GM23338 (cell line): Measurements from ENCODE around the gene RAD21L1. TPM values are rescaled to one million over a fixed set of nuclear protein-coding genes. Genes with fewer than 3 reads are reported as not detected.
A peak's percentile ranks its signal among the peaks of the same experiment; 100 is the strongest.
"Not testable (repeated sequence)": the region's sequence is repeated elsewhere in the genome, so short reads cannot be mapped to it uniquely, and the experiment has no call there.

Experiments
- ATAC-seq: fragments of 200-7000 bp; cut with Tn5 transposase; 3 replicates; pipeline ENCODE4 v1.9.1; 2020
- DNase-seq: peaks from one replicate; pipeline ENCODE4 v3.0.0-alpha.2; 2015; ENCODE audit warnings: low spot score
- H2AFZ ChIP-seq: fragments of 200-600 bp; sonication (generic); 2 replicates; pipeline ENCODE4 v1.8.0; 2016; ENCODE audit warnings: antibody characterized with exemption, mild to moderate bottlenecking, moderate library complexity
- H3F3A ChIP-seq: fragments of 200-600 bp; sonication (generic); replicated peaks from 2 replicates; pipeline ENCODE4 v1.8.0; 2017; ENCODE audit warnings: antibody characterized with exemption, mixed run types, low read depth
- H3K27ac ChIP-seq: fragments of 200-600 bp; sonication (generic); 2 replicates; pipeline ENCODE4 v1.6.1; 2016; ENCODE audit warnings: low read depth
- H3K27me3 ChIP-seq: fragments of 200-600 bp; sonication (generic); 2 replicates; pipeline ENCODE4 v1.8.0; 2016; ENCODE audit warnings: mild to moderate bottlenecking, mixed run types, moderate library complexity; ENCODE audit not compliant: insufficient read depth
- H3K36me3 ChIP-seq: fragments of 200-600 bp; sonication (generic); 2 replicates; pipeline ENCODE4 v1.8.0; 2016; ENCODE audit warnings: mild to moderate bottlenecking; ENCODE audit not compliant: insufficient read depth
- H3K4me1 ChIP-seq: fragments of 200-600 bp; sonication (generic); 2 replicates; pipeline ENCODE4 v1.8.0; 2016; ENCODE audit warnings: mild to moderate bottlenecking, moderate library complexity; ENCODE audit not compliant: insufficient read depth
- H3K4me2 ChIP-seq: fragments of 200-600 bp; sonication (generic); 2 replicates; pipeline ENCODE4 v1.7.1; 2017; ENCODE audit warnings: mixed run types
- H3K4me3 ChIP-seq: fragments of 200-600 bp; sonication (generic); 2 replicates; pipeline ENCODE4 v1.6.1; 2016; ENCODE audit warnings: mixed run types
- H3K79me2 ChIP-seq: fragments of 200-600 bp; sonication (generic); replicated peaks from 2 replicates; pipeline ENCODE4 v1.8.0; 2017; ENCODE audit warnings: mild to moderate bottlenecking; ENCODE audit not compliant: insufficient read depth
- H3K9me2 ChIP-seq: fragments of 200-600 bp; sonication (generic); 2 replicates; pipeline ENCODE4 v1.8.0; 2017; ENCODE audit not compliant: insufficient read depth
- H4K20me1 ChIP-seq: fragments of 200-600 bp; sonication (generic); replicated peaks from 2 replicates; pipeline ENCODE4 v1.8.0; 2017; ENCODE audit warnings: mild to moderate bottlenecking; ENCODE audit not compliant: insufficient read depth
- H3K27ac Mint-ChIP-seq: 2 replicates; pipeline ENCODE4 v1.8.0; 2020; ENCODE audit warnings: inconsistent platforms, mild to moderate bottlenecking, moderate library complexity, mixed read lengths
- H3K27me3 Mint-ChIP-seq: 3 replicates; pipeline ENCODE4 v1.8.0; 2022; ENCODE audit warnings: low read depth, mild to moderate bottlenecking, moderate library complexity, mixed read lengths, inconsistent platforms; ENCODE audit not compliant: insufficient read depth, poor library complexity
- H3K36me3 Mint-ChIP-seq: 3 replicates; pipeline ENCODE4 v1.8.0; 2021; ENCODE audit warnings: low read depth, mild to moderate bottlenecking, inconsistent platforms, moderate library complexity, mixed read lengths
- H3K4me1 Mint-ChIP-seq: 3 replicates; pipeline ENCODE4 v1.8.0; 2020; ENCODE audit warnings: mild to moderate bottlenecking, inconsistent platforms, mixed read lengths
- H3K4me3 Mint-ChIP-seq: 3 replicates; pipeline ENCODE4 v1.8.0; 2021; ENCODE audit warnings: moderate library complexity, mild to moderate bottlenecking, inconsistent platforms, mixed read lengths
- H3K9me3 Mint-ChIP-seq: 3 replicates; pipeline ENCODE4 v1.8.0; 2020; ENCODE audit warnings: moderate library complexity, mild to moderate bottlenecking, inconsistent platforms, mixed read lengths
- CREB1 ChIP-seq: fragments of 250-450 bp; sonication (Bioruptor Pico); IDR thresholded peaks from 2 replicates; pipeline ENCODE4 v1.5.0; 2020; ENCODE audit warnings: low read depth, mild to moderate bottlenecking, moderate library complexity
- EZH2 ChIP-seq: fragments of 200-600 bp; sonication (generic); IDR thresholded peaks from one replicate; pipeline ENCODE4 v1.8.0; 2017; ENCODE audit warnings: antibody characterized with exemption, mild to moderate bottlenecking, low read depth; ENCODE audit not compliant: unreplicated experiment
- JUNB ChIP-seq: IDR thresholded peaks from one replicate; pipeline ENCODE4 v1.6.1; 2016; ENCODE audit warnings: antibody characterized with exemption; ENCODE audit not compliant: unreplicated experiment
- NANOG ChIP-seq: IDR thresholded peaks from 2 replicates; pipeline ENCODE4 v1.6.1; 2016; ENCODE audit warnings: antibody characterized with exemption, borderline replicate concordance
- POLR2AphosphoS5 ChIP-seq: IDR thresholded peaks from 2 replicates; pipeline ENCODE4 v1.6.1; 2016; ENCODE audit warnings: antibody characterized with exemption, low read depth
- ZNF114 ChIP-seq: fragments of 250-450 bp; sonication (Bioruptor Pico); IDR thresholded peaks from 2 replicates; pipeline ENCODE4 v1.5.0; 2020; ENCODE audit warnings: mild to moderate bottlenecking, moderate library complexity
- polyA plus RNA-seq: library from polyadenylated mRNA; unstranded; fragments of >200 nt; fragmentation: Nextera tagmentation; extraction: Ambion mirVana; gene quantifications from 2 replicates; pipeline ENCODE4 v1.2.1, GENCODE V29; 2016
- total RNA-seq: library from RNA; depleted of rRNA; stranded (reverse); fragments of >200 nt; shearing (Covaris generic); gene quantifications from 2 replicates; pipeline ENCODE4 v1.2.3, GENCODE V29; 2014
- TF ChIP-seq, protein P1 (sequence below), 2 experiments: fragments of 200-600 bp in 1 of 2; sonication (generic) in 1 of 2; conservative IDR thresholded peaks; 2 replicates each; pipeline versions ENCODE4 v1.5.1 to v1.6.1; 2016 to 2017; ENCODE audit warnings: antibody characterized with exemption in 2 of 2, low read depth in 2 of 2, mild to moderate bottlenecking in 2 of 2, moderate library complexity in 1 of 2
- TF ChIP-seq, protein P2 (sequence below): IDR thresholded peaks from 2 replicates; pipeline ENCODE4 v1.6.1; 2016; ENCODE audit warnings: antibody characterized with exemption

Gene RAD21L1
- total and polyA plus RNA-seq, 2 experiments from 2014 or later: 0.10 to 0.95 TPM

DNA sequence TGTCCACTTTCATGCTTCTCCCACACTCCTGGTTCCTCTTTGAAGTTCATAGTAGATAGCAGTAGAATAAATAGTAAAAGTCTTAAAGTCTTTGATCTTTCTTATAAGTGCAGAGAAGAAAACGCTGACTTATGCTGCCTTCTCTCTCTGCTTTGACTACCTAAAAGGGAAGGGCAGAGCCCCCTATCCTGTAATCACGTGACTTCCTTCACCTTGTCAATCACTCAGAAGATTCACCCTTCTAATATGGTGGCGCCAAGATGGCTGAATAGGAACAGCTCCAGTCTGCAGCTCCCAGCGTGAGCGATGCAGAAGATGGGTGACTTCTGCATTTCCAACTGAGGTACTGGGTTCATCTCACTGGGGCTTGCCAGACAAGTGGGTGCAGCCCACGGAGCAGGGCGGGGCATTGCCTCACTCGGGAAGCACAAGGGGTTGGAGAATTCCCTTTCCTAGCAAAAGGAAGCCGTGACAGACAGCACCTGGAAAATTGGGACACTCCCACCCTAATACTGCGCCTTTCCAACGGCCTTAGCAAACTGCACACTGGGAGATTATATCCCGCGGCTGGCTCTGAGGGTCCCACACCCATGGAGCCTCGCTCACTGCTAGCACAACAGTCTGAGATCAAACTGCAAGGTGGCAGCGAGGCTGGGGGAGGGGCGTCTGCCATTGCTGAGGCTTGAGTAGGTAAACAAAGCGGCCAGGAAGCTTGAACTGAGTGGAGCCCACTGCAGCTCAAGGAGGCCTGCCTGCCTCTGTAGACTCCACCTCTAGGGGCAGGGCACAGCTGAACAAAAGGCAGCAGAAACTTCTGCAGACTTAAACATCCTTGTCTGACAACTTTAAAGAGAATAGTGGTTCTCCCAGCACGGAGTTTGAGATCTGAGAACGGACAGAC is 9.1 kb upstream of the RAD21L1 start:
- not testable (repeated sequence) for H3K27me3 ChIP-seq, H3K36me3 Mint-ChIP-seq, H3K36me3 ChIP-seq, H3K27ac ChIP-seq, H3K27ac Mint-ChIP-seq, H3F3A ChIP-seq, H3K79me2 ChIP-seq, H3K9me2 ChIP-seq, DNase-seq, H3K4me3 ChIP-seq, ATAC-seq, H3K27me3 Mint-ChIP-seq, H3K4me2 ChIP-seq, H4K20me1 ChIP-seq, H3K4me3 Mint-ChIP-seq
- Histone ChIP-seq H3K4me1 (peaks cover 15% of the 10 kb centered on the region), H2AFZ (peak overlapping the region; percentile 20; the same call in 1 of the 2 replicates)
- Mint-ChIP-seq H3K4me1 (peaks cover 24% of the 10 kb centered on the region), H3K9me3 (peaks cover 39% of the 10 kb centered on the region; the same call in 2 of the 3 replicates)
- TF ChIP-seq, protein P1, sequence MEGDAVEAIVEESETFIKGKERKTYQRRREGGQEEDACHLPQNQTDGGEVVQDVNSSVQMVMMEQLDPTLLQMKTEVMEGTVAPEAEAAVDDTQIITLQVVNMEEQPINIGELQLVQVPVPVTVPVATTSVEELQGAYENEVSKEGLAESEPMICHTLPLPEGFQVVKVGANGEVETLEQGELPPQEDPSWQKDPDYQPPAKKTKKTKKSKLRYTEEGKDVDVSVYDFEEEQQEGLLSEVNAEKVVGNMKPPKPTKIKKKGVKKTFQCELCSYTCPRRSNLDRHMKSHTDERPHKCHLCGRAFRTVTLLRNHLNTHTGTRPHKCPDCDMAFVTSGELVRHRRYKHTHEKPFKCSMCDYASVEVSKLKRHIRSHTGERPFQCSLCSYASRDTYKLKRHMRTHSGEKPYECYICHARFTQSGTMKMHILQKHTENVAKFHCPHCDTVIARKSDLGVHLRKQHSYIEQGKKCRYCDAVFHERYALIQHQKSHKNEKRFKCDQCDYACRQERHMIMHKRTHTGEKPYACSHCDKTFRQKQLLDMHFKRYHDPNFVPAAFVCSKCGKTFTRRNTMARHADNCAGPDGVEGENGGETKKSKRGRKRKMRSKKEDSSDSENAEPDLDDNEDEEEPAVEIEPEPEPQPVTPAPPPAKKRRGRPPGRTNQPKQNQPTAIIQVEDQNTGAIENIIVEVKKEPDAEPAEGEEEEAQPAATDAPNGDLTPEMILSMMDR (conservative IDR thresholded peaks at IDR 0.05; ENCODE audit: low read depth in 2 of 2): 0 out of 4 replicates have a peak, but pooled peaks of 1 of the 2 experiments have one; percentile 0

DNA sequence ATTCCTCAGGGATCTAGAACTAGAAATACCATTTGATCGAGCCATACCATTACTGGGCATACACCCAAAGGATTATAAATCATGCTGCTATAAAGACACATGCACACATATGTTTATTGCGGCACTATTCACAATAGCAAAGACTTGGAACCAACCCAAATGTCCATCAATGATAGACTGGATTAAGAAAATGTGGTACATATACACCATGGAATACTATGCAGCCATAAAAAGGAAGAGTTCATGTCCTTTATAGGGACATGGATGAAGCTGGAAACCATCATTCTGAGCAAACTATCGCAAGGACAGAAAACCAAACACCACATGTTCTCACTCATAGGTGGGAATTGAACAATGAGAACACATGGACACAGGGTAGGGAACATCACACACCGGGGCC is 3.1 kb upstream of the RAD21L1 start:
- H3F3A ChIP-seq, H3K27ac Mint-ChIP-seq, H4K20me1 ChIP-seq, H3K36me3 Mint-ChIP-seq, H3K9me2 ChIP-seq, ATAC-seq, H3K36me3 ChIP-seq, H2AFZ ChIP-seq, DNase-seq, H3K4me2 ChIP-seq, H3K27ac ChIP-seq, H3K4me3 Mint-ChIP-seq, H3K79me2 ChIP-seq, H3K4me1 Mint-ChIP-seq, H3K4me3 ChIP-seq, H3K4me1 ChIP-seq: not testable (repeated sequence)
- Mint-ChIP-seq H3K27me3 (peaks cover 18% of the 10 kb centered on the region), H3K9me3 (peaks cover 24% of the 10 kb centered on the region; the same call in 2 of the 3 replicates)
- peaks cover 20% of the 10 kb centered on the region for H3K27me3 ChIP-seq

- no peak overlapping the region for H3K4me3 Mint-ChIP-seq
- H3K4me1 Mint-ChIP-seq: peaks cover 3% of the 10 kb centered on the region; the same call in 1 of the 3 replicates
- H3K27me3 Mint-ChIP-seq: peaks cover 18% of the 10 kb centered on the region
- H3K27ac Mint-ChIP-seq: no peak overlapping the region
- H4K20me1 ChIP-seq: no peaks in the 10 kb centered on the region
- H3K79me2 ChIP-seq: no peaks in the 10 kb centered on the region
- no peaks in the 10 kb centered on the region for H3K36me3 ChIP-seq
- peaks cover 14% of the 10 kb centered on the region; the same call in 2 of the 3 replicates for H3K9me3 Mint-ChIP-seq
- peak overlapping the region; percentile 77; the same call in 1 of the 2 replicates for H3K4me2 ChIP-seq
- no peak overlapping the region for H3K4me3 ChIP-seq
- DNase-seq: no peak
- H3K36me3 Mint-ChIP-seq: no peaks in the 10 kb centered on the region
- H2AFZ ChIP-seq: no peak overlapping the region
- H3K27me3 ChIP-seq: peaks cover 35% of the 10 kb centered on the region
- no peak for ATAC-seq
- no peaks in the 10 kb centered on the region for H3K9me2 ChIP-seq
- H3K4me1 ChIP-seq: peaks cover 5% of the 10 kb centered on the region
- no peak overlapping the region for H3K27ac ChIP-seq
- H3F3A ChIP-seq: no peaks in the 10 kb centered on the region
- TF ChIP-seq, protein P2, sequence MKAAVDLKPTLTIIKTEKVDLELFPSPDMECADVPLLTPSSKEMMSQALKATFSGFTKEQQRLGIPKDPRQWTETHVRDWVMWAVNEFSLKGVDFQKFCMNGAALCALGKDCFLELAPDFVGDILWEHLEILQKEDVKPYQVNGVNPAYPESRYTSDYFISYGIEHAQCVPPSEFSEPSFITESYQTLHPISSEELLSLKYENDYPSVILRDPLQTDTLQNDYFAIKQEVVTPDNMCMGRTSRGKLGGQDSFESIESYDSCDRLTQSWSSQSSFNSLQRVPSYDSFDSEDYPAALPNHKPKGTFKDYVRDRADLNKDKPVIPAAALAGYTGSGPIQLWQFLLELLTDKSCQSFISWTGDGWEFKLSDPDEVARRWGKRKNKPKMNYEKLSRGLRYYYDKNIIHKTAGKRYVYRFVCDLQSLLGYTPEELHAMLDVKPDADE: no peak
- TF ChIP-seq NANOG (no peak), POLR2AphosphoS5 (no peak), CREB1 (no peak), ZNF114 (CRISPR knock-in tag) (no peak), JUNB (no peak), EZH2 (no peak)
- TF ChIP-seq, protein P1 (conservative IDR thresholded peaks at IDR 0.05; ENCODE audit: low read depth in 2 of 2): no peak
Measured at GRCh38 chr20:1224205-1224890, 1.5 kb upstream of the RAD21L1 start.
